GM20000 (cell line): ENCODE results near the gene CUX1.

Experiments
- DNase-seq: peaks from one replicate; pipeline ENCODE4 v3.0.0; 2012; ENCODE audit warnings: low spot score
- TF ChIP-seq, protein P1 (sequence below): IDR thresholded peaks from 2 replicates; pipeline ENCODE4 v1.5.1; 2012; ENCODE audit warnings: mild to moderate bottlenecking, control low read depth; ENCODE audit errors: extremely low read depth, missing control alignments

The CUX1 gene

DNA sequence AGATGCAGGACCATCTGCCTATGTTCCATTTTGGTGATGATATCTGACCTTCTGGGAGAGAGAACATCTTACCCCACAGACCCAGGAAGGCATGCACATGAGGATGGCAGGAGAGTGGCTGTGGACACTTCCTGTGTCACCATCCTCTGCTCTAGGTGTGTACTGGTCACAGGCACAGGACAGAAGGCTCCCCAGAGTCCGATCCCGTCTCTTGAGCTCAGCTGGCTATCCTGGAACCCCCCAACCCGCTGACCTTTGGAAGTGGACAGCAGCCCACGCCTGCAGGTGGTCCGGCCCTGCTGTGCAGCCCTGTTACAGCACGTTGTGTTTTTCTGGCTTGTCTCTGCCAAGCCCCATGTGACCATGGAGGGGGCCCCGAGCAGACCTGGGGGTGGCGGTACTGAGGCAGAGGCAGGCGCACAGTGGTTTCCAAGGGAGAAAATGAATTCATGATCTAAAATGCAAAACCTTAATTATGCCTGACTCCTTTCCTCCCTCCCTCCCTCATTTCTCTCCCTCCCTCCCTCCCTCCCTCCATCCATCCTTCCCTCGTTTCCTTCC, 178.8 kb downstream of the CUX1 start:
- DNase-seq, result no peak
- TF ChIP-seq, protein P1, sequence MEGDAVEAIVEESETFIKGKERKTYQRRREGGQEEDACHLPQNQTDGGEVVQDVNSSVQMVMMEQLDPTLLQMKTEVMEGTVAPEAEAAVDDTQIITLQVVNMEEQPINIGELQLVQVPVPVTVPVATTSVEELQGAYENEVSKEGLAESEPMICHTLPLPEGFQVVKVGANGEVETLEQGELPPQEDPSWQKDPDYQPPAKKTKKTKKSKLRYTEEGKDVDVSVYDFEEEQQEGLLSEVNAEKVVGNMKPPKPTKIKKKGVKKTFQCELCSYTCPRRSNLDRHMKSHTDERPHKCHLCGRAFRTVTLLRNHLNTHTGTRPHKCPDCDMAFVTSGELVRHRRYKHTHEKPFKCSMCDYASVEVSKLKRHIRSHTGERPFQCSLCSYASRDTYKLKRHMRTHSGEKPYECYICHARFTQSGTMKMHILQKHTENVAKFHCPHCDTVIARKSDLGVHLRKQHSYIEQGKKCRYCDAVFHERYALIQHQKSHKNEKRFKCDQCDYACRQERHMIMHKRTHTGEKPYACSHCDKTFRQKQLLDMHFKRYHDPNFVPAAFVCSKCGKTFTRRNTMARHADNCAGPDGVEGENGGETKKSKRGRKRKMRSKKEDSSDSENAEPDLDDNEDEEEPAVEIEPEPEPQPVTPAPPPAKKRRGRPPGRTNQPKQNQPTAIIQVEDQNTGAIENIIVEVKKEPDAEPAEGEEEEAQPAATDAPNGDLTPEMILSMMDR, result no peak

DNA sequence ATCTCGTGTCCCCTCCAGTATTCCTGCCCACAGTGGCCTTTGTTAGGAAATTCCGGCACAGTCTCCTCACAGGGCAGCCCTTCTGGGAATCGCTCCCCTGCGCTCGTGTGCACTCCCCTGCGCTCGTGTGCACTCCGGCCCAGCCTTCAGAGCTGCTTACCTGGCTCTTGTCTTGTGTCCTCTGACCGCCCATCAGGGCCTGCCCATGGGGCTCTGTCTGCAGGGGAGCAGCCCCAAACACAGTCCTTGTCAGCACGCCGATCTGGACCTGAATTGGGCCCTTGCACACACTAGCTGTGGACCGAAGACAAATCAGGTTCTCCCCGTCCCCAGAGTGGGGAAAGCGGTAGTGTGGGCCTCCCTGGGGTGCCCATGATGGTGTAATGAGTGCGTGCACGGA, 179.4 kb downstream of the CUX1 start:
- TF ChIP-seq, protein P1, result no peak
- no peak for DNase-seq

DNA sequence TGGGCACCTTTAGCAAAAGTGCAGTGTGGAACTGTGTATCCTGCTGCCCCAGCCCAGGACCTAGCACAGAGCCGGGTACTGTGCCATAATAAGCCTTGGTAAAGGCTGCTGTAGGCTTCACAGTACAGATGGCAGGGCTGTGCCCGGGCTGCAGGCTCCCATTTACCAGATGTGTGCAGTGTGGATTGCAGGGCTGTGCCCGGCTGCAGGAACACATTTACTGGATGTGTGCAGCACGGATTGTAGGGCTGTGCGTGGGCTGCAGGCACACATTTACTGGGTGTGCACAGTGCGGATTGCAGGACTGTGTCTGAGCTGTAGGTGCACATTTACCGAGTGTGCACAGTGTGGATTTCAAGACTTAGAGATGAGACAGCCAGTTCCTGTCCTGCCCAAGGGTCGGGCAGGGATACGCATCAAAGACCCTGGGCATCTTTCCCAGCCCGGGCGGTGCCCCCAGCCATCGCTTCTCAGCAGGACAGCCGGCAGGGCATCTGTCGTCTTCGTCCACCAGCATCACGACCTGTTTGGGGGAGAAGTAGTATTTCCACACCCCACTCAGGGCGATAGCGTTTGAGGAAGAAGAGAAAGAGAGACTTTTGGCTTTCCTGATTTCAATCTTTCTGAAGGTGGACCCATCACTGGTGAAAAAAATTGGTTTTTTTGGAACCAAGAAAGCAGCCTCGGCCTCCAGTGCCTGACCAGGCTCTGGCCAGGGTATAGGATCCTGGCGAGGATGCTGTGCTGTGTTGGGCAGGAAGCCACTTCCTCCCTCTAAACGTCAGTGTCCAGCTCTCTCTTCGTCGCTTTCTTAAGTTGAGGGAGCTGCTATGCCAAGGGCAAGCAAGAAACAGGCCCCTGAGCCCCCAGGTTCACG, 180.8 kb downstream of the CUX1 start:
- no peak for DNase-seq
- TF ChIP-seq, protein P1, result no peak

DNA sequence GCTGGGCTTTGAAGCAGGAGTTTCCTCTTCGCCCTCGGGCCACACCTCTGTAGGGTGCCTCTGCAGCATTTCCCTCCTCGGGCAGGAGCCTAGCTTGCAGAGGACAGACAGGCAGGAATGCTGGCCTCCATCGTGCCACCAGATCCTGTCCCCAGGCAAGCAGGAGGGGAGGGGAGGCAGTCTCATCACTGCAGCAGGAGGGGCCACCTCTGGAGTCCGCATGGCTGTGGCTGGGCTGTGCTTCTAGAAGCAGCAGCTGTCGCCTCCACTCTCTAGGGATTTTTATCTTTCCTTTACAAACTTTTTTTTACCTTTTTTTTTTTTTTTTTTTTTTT, 181.4 kb downstream of the CUX1 start:
- DNase-seq, result no peak
- TF ChIP-seq, protein P1, result no peak

DNA sequence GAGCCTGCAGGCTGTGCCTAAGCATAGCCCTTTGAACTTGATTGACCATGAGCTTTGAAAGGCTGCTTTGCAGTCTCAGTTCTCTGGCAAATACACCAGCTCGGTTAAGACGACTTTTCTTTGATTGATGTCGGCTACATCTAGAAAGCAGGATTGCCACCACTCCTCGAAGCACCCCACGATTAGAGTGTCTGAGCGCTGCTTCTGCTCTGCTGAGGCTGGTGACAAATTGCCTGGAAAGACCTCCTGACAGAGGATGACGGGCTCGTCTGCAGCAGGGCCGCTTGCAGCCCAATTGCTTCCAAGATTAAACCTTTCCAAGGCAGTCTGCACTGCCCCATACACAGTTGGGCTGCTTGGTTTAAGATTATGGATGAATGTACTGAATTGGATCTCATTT, 182.0 kb downstream of the CUX1 start:
- TF ChIP-seq, protein P1, result no peak
- no peak for DNase-seq

DNA sequence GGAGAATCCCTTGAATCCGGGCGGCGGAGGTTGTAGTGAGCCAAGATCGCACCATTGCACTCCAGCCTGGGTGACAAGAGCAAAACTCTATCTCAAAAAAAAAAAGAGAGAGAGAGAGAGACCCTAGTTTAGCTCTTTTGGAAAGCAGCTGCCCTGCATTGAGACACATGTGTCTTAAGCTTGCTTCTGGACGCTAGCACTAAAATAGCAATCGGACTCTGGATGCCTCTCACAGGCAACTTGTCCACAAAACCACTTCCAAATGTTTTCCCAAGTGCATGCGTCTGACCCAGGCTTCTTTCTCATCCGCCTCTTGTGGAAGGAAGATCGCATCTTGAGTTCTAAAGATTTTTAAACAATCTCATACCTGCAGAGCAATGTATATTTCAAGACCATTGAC, 182.7 kb downstream of the CUX1 start:
- TF ChIP-seq, protein P1, result no peak
- DNase-seq, result no peak

DNA sequence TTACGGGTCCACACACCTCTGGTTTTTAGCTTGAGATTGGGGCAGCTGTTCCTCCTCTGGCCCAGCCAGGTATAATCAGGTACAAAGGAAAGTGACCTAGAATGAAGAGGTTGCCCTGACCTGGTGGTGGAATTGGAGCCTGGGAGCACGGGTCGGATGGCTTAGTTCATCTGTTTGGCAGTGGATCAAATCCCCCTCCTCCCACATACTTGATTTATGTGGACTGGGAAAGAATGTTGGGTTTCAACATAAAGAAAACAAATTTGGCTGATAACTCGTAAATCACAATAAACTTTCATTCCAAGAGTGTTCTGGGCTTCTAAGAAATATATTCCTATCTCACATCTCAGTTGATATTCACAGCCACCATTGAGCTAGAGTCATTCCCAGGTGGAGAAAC, 186.8 kb downstream of the CUX1 start:
- TF ChIP-seq, protein P1, result no peak
- no peak for DNase-seq
